HEK293 (cell line): ENCODE data around the gene SETD5.
A peak's percentile ranks its signal among the peaks of the same experiment; 100 is the strongest.

Experiments
- GLIS1 ChIP-seq: fragments of 450-650 bp; formaldehyde crosslinking; IDR thresholded peaks from 2 replicates; pipeline ENCODE4 v1.5.1; 2016; ENCODE audit warnings: missing biosample characterization, missing genetic modification characterization
- GLIS2 ChIP-seq: fragments of 450-650 bp; formaldehyde crosslinking; IDR thresholded peaks from 2 replicates; pipeline ENCODE4 v1.5.1; 2016; ENCODE audit warnings: missing biosample characterization, missing genetic modification characterization
- HOXA7 ChIP-seq: sonication (generic); formaldehyde crosslinking; IDR thresholded peaks from 2 replicates; pipeline ENCODE4 v1.8.1; 2022; ENCODE audit warnings: missing genetic modification reagents, borderline replicate concordance
- HOXC10 ChIP-seq: sonication (generic); formaldehyde crosslinking; IDR thresholded peaks from 2 replicates; pipeline ENCODE4 v1.8.1; 2023; ENCODE audit warnings: mild to moderate bottlenecking, missing genetic modification reagents
- KLF10 ChIP-seq: fragments of 450-650 bp; IDR thresholded peaks from 2 replicates; pipeline ENCODE4 v1.5.1; 2018; ENCODE audit warnings: missing biosample characterization, mild to moderate bottlenecking, missing genetic modification characterization
- KLF8 ChIP-seq: fragments of 450-650 bp; formaldehyde crosslinking; IDR thresholded peaks from 2 replicates; pipeline ENCODE4 v1.5.1; 2016; ENCODE audit warnings: missing biosample characterization, missing genetic modification characterization
- OVOL3 ChIP-seq: fragments of 450-650 bp; formaldehyde crosslinking; IDR thresholded peaks from 2 replicates; pipeline ENCODE4 v1.5.1; 2016; ENCODE audit warnings: missing biosample characterization, missing genetic modification characterization
- SCRT2 ChIP-seq: fragments of 450-650 bp; formaldehyde crosslinking; IDR thresholded peaks from 2 replicates; pipeline ENCODE4 v1.5.1; 2016; ENCODE audit warnings: missing biosample characterization, missing genetic modification characterization
- SP3 ChIP-seq: fragments of 450-650 bp; formaldehyde crosslinking; IDR thresholded peaks from 2 replicates; pipeline ENCODE4 v1.5.1; 2016; ENCODE audit warnings: missing biosample characterization, missing genetic modification characterization
- SP7 ChIP-seq: fragments of 450-650 bp; formaldehyde crosslinking; IDR thresholded peaks from 2 replicates; pipeline ENCODE4 v1.5.1; 2016; ENCODE audit warnings: missing biosample characterization, missing genetic modification characterization
- TRIM28 ChIP-seq: IDR thresholded peaks from 2 replicates; pipeline ENCODE4 v1.6.1; 2011; ENCODE audit warnings: low read length, control low read depth, borderline replicate concordance
- TSHZ1 ChIP-seq: fragments of 450-650 bp; formaldehyde crosslinking; IDR thresholded peaks from 2 replicates; pipeline ENCODE4 v1.5.1; 2016; ENCODE audit warnings: missing biosample characterization, missing genetic modification characterization, borderline replicate concordance
- WT1 ChIP-seq: fragments of 450-650 bp; formaldehyde crosslinking; IDR thresholded peaks from 2 replicates; pipeline ENCODE4 v1.5.1; 2016; ENCODE audit warnings: missing biosample characterization, missing genetic modification characterization
- ZBTB10 ChIP-seq: fragments of 450-650 bp; formaldehyde crosslinking; IDR thresholded peaks from 2 replicates; pipeline ENCODE4 v1.5.1; 2016; ENCODE audit warnings: missing biosample characterization, missing genetic modification characterization
- ZBTB17 ChIP-seq: fragments of 450-650 bp; formaldehyde crosslinking; IDR thresholded peaks from 2 replicates; pipeline ENCODE4 v1.5.1; 2016; ENCODE audit warnings: missing biosample characterization, missing genetic modification characterization
- ZBTB48 ChIP-seq: fragments of 450-650 bp; formaldehyde crosslinking; IDR thresholded peaks from 2 replicates; pipeline ENCODE4 v1.5.1; 2016; ENCODE audit warnings: missing biosample characterization, missing genetic modification characterization
- ZEB2 ChIP-seq: fragments of 450-650 bp; formaldehyde crosslinking; IDR thresholded peaks from 2 replicates; pipeline ENCODE4 v1.5.1; 2016; ENCODE audit warnings: missing biosample characterization, missing genetic modification characterization
- ZNF138 ChIP-seq: fragments of 450-650 bp; formaldehyde crosslinking; IDR thresholded peaks from 2 replicates; pipeline ENCODE4 v1.5.1; 2016; ENCODE audit warnings: missing biosample characterization, missing genetic modification characterization, borderline replicate concordance
- ZNF148 ChIP-seq: fragments of 450-650 bp; formaldehyde crosslinking; IDR thresholded peaks from 2 replicates; pipeline ENCODE4 v1.5.0; 2017; ENCODE audit warnings: missing biosample characterization, missing genetic modification characterization, borderline replicate concordance
- ZNF24 ChIP-seq: fragments of 450-650 bp; formaldehyde crosslinking; IDR thresholded peaks from 2 replicates; pipeline ENCODE4 v1.5.1; 2016; ENCODE audit warnings: missing biosample characterization, missing genetic modification characterization
- ZNF26 ChIP-seq: fragments of 450-650 bp; formaldehyde crosslinking; IDR thresholded peaks from 2 replicates; pipeline ENCODE4 v1.5.1; 2016; ENCODE audit warnings: missing biosample characterization, missing genetic modification characterization
- ZNF311 ChIP-seq: fragments of 450-650 bp; formaldehyde crosslinking; IDR thresholded peaks from 2 replicates; pipeline ENCODE4 v1.5.1; 2017; ENCODE audit warnings: missing biosample characterization, missing genetic modification characterization, borderline replicate concordance
- ZNF423 ChIP-seq: fragments of 450-650 bp; formaldehyde crosslinking; IDR thresholded peaks from 2 replicates; pipeline ENCODE4 v1.5.1; 2016; ENCODE audit warnings: missing biosample characterization, missing genetic modification characterization
- ZNF48 ChIP-seq: fragments of 450-650 bp; formaldehyde crosslinking; IDR thresholded peaks from 2 replicates; pipeline ENCODE4 v1.5.1; 2016; ENCODE audit warnings: missing biosample characterization, missing genetic modification characterization
- ZNF548 ChIP-seq: fragments of 450-650 bp; formaldehyde crosslinking; IDR thresholded peaks from 2 replicates; pipeline ENCODE4 v1.5.1; 2016; ENCODE audit warnings: missing biosample characterization, missing genetic modification characterization
- ZNF580 ChIP-seq: fragments of 450-650 bp; formaldehyde crosslinking; IDR thresholded peaks from 2 replicates; pipeline ENCODE4 v1.5.1; 2016; ENCODE audit warnings: missing biosample characterization, missing genetic modification characterization
- ZNF585B ChIP-seq: fragments of 450-650 bp; formaldehyde crosslinking; IDR thresholded peaks from 2 replicates; pipeline ENCODE4 v1.5.1; 2016; ENCODE audit warnings: missing biosample characterization, missing genetic modification characterization
- ZNF654 ChIP-seq: fragments of 450-650 bp; formaldehyde crosslinking; IDR thresholded peaks from 2 replicates; pipeline ENCODE4 v1.5.1; 2016; ENCODE audit warnings: low read depth, missing biosample characterization, missing genetic modification characterization
- ZNF664 ChIP-seq: fragments of 450-650 bp; formaldehyde crosslinking; IDR thresholded peaks from 2 replicates; pipeline ENCODE4 v1.5.1; 2016; ENCODE audit warnings: missing biosample characterization, missing genetic modification characterization
- ZNF791 ChIP-seq: fragments of 450-650 bp; formaldehyde crosslinking; IDR thresholded peaks from 2 replicates; pipeline ENCODE4 v1.5.1; 2016; ENCODE audit warnings: missing biosample characterization, missing genetic modification characterization
- ZNF830 ChIP-seq: fragments of 450-650 bp; IDR thresholded peaks from 2 replicates; pipeline ENCODE4 v1.5.0; 2018; ENCODE audit warnings: missing biosample characterization, missing genetic modification characterization, low read depth, mild to moderate bottlenecking, moderate library complexity

SETD5 gene

GRCh38 chr3:9402410-9403228 lies 5.2 kb downstream of the SETD5 start (continued):
- TF ChIP-seq ZNF26 (tag by site-specific recombination) (no peak), ZNF138 (tag by site-specific recombination) (no peak), TRIM28 (peak; percentile 80; the same call in 1 of the 2 replicates), ZBTB48 (peak; percentile 62), ZNF791 (tag by site-specific recombination) (no peak), ZNF24 (tag by site-specific recombination) (peak; percentile 53; the same call in 1 of the 2 replicates), ZBTB17 (peak; percentile 57), ZNF148 (no peak), ZNF48 (no peak), SCRT2 (tag by site-specific recombination) (no peak), SP7 (peak; percentile 96), KLF10 (tag by site-specific recombination) (peak; percentile 12), ZNF585B (no peak), ZNF423 (0 out of 2 replicates have a peak, but pooled peaks have one; percentile 31), ZNF830 (tag by site-specific recombination) (no peak), HOXC10 (CRISPR knock-in tag) (no peak), GLIS1 (peak; percentile 73), ZNF580 (tag by site-specific recombination) (peak; percentile 55; the same call in 1 of the 2 replicates), ZNF654 (tag by site-specific recombination) (no peak), GLIS2 (no peak), SP3 (tag by site-specific recombination) (peak; percentile 50; the same call in 1 of the 2 replicates), ZNF311 (tag by site-specific recombination) (no peak), ZBTB10 (no peak), WT1 (tag by site-specific recombination) (peak; percentile 91), KLF8 (tag by site-specific recombination) (peak; percentile 67), HOXA7 (no peak), ZNF548 (tag by site-specific recombination) (no peak), ZEB2 (tag by site-specific recombination) (peak; percentile 81), TSHZ1 (tag by site-specific recombination) (no peak), OVOL3 (tag by site-specific recombination) (no peak), ZNF664 (no peak)
